ENCODE data around the gene GGA1.

DNA sequence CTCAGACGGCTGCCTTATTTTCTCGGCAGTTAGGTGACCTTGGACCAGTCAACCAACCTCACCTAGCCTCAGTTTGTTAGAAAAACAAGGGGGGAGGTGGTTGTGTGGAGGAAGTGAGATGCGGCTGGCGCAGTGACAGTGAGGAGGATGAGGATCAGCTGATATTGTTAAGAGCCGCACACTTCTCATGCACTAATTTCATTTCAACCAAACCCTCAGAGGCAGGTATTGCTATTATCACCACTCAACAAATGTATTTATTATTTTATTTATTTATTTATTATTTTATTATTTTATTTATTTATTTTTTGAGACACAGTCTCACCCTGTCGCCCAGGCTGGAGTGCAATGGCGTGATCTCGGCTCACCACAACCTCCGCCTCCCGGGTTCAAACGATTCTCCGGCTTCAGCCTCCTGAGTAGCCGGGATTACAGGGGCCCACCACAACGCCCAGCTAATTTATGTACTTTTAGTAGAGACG, 68.9 kb downstream of the GGA1 start:
- no peak for TF ChIP-seq POLR2A (IDR thresholded peaks at IDR 0.05; ENCODE audit: low read depth, low read length)
- no peak for TF ChIP-seq POLR2AphosphoS5 (IDR thresholded peaks at IDR 0.05; ENCODE audit: low read depth, low read length)
- TF ChIP-seq TAF1 (IDR thresholded peaks at IDR 0.05; ENCODE audit: borderline replicate concordance, low read depth, low read length), result no peak
